GM19099 (cell line): ENCODE measurements around the gene CNBP.
A peak's percentile ranks its signal among the peaks of the same experiment; 100 is the strongest.

Experiments used
- POLR2A ChIP-seq: IDR thresholded peaks from 3 replicates; pipeline ENCODE4 v1.6.1; 2011; ENCODE audit warnings: low read depth; ENCODE audit not compliant: insufficient read length; ENCODE audit errors: extremely low read depth

CNBP gene

GRCh38 chr3:129183569-129184395 lies at the start of gene CNBP:
CNBP (minus strand) TSS chr3:129183896; CDS start chr3:129171757, 12,139 bp downstream.
- peak; percentile 89 for TF ChIP-seq POLR2A

- TF ChIP-seq POLR2A: no peak
These were observed 47.8 kb upstream of the CNBP start for GRCh38 chr3:129231331-129232119.

GRCh38 chr3:129230311-129231019 lies 46.8 kb upstream of the CNBP start:
- TF ChIP-seq POLR2A: no peak

- no peak for TF ChIP-seq POLR2A
These were observed 45.3 kb upstream of the CNBP start for GRCh38 chr3:129228891-129229585.

GRCh38 chr3:129226374-129226773 lies 42.7 kb upstream of the CNBP start:
- no peak for TF ChIP-seq POLR2A

- TF ChIP-seq POLR2A: no peak
These were observed 41.3 kb upstream of the CNBP start for GRCh38 chr3:129224984-129225393.

- no peak for TF ChIP-seq POLR2A
These were observed 35.0 kb upstream of the CNBP start for GRCh38 chr3:129218742-129219141.

GRCh38 chr3:129213238-129213637 lies 29.5 kb upstream of the CNBP start:
- no peak for TF ChIP-seq POLR2A

- TF ChIP-seq POLR2A: no peak
These were observed 28.1 kb upstream of the CNBP start for GRCh38 chr3:129211772-129212171.

- TF ChIP-seq POLR2A: no peak
These were observed 27.6 kb upstream of the CNBP start for GRCh38 chr3:129211345-129211744.

GRCh38 chr3:129207479-129207878 lies 23.8 kb upstream of the CNBP start:
- no peak for TF ChIP-seq POLR2A

- TF ChIP-seq POLR2A: no peak
These were observed 21.6 kb upstream of the CNBP start for GRCh38 chr3:129205109-129205832.

- TF ChIP-seq POLR2A: no peak
These were observed 20.8 kb upstream of the CNBP start for GRCh38 chr3:129204473-129204872.

GRCh38 chr3:129199366-129199765 lies 15.7 kb upstream of the CNBP start:
- no peak for TF ChIP-seq POLR2A
